ENCODE data around the gene ZNF710. TPM values are rescaled to one million over a fixed set of nuclear protein-coding genes. Genes with fewer than 3 reads are reported as not detected.

Gene ZNF710
- total RNA-seq, 1 donor, result 13.0 TPM

DNA sequence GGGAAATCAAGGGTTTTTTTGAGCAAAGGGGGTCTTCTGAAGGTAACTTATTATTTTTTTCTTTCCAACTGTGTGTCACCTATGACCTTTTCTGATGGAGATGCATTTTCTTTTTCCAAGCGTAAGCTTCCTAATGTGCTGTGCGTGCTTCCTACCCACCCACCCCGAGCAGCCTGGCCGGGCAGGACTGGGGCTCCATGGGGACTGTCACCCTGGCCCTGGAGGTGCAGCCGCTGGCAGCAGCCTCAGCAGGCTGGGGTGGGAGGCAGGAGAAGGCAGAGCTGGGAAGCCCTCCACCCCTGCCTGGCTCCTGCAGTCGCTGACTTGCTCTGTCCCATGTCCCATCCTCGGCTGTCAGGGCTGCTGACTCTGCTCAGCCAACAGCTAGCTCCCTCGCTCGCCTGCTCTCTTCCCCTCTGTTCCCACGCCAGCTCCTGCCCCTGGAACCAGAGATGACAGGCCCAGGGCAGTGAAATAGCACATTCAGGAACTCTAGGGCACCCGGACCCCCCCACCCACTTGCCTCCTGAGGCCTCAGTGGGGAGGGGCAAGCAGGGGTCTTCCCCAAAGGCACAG is 79.8 kb downstream of the ZNF710 start:
- no peak overlapping the region for H3K4me3 ChIP-seq (ENCODE audit: low read depth, low read length)
- DNase-seq (ENCODE audit: low read depth), result no peak
- TF ChIP-seq, protein P1, sequence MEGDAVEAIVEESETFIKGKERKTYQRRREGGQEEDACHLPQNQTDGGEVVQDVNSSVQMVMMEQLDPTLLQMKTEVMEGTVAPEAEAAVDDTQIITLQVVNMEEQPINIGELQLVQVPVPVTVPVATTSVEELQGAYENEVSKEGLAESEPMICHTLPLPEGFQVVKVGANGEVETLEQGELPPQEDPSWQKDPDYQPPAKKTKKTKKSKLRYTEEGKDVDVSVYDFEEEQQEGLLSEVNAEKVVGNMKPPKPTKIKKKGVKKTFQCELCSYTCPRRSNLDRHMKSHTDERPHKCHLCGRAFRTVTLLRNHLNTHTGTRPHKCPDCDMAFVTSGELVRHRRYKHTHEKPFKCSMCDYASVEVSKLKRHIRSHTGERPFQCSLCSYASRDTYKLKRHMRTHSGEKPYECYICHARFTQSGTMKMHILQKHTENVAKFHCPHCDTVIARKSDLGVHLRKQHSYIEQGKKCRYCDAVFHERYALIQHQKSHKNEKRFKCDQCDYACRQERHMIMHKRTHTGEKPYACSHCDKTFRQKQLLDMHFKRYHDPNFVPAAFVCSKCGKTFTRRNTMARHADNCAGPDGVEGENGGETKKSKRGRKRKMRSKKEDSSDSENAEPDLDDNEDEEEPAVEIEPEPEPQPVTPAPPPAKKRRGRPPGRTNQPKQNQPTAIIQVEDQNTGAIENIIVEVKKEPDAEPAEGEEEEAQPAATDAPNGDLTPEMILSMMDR (IDR thresholded peaks at IDR 0.05; ENCODE audit: insufficient read depth, low read depth, low read length), result no peak

DNA sequence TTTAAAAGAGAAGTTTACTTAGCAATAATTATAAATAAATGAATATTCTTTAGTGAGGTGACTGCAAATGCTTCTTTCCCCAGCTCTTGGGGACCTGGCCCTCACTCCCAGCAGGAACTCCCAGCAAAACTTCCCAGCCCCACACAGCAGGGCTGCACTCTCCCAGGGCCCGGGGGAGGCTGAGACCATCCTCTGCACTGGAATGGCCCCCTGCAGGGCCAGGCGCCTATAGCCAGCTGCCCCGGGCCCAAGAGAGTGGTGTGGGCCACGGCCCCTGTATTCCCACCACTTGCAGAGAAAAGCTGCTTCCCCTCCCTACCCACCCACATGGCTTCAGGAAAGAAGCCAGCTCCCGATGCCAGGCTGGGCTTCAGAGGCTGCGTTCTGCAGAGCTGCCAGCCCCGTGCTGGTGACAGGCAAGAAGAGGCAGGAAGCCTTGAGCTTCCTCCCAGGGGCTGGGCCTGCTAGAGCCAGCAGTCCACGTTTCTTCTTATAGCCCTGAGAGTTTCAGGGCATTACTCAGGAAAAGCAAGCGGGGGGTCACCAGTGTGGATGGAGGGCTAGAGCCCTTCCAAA is 81.1 kb downstream of the ZNF710 start:
- no peak overlapping the region for H3K4me3 ChIP-seq (ENCODE audit: low read depth, low read length)
- TF ChIP-seq, protein P1 (IDR thresholded peaks at IDR 0.05; ENCODE audit: insufficient read depth, low read depth, low read length), result no peak
- no peak for DNase-seq (ENCODE audit: low read depth)

DNA sequence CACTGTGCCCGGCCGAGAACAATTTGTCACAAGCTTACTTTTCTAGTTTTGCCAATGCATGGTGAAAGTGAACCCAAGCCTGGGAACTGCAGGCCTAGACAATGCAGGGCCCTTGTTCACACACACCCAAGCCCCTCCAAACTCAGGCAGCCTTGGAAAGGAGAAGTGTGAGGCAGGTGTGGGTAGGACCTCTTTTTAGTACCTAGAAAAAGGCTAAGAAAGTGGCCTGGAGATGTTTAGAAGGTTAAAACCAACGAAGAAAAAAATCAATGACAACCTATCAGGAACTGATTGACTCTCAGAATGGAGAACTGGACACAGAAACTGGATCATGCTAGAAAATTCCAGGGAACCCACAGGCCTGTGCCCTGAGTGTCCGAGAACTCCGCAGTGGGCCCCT is 82.3 kb downstream of the ZNF710 start:
- DNase-seq (ENCODE audit: low read depth), result no peak
- TF ChIP-seq, protein P1 (IDR thresholded peaks at IDR 0.05; ENCODE audit: insufficient read depth, low read depth, low read length), result no peak
- no peak overlapping the region for H3K4me3 ChIP-seq (ENCODE audit: low read depth, low read length)

DNA sequence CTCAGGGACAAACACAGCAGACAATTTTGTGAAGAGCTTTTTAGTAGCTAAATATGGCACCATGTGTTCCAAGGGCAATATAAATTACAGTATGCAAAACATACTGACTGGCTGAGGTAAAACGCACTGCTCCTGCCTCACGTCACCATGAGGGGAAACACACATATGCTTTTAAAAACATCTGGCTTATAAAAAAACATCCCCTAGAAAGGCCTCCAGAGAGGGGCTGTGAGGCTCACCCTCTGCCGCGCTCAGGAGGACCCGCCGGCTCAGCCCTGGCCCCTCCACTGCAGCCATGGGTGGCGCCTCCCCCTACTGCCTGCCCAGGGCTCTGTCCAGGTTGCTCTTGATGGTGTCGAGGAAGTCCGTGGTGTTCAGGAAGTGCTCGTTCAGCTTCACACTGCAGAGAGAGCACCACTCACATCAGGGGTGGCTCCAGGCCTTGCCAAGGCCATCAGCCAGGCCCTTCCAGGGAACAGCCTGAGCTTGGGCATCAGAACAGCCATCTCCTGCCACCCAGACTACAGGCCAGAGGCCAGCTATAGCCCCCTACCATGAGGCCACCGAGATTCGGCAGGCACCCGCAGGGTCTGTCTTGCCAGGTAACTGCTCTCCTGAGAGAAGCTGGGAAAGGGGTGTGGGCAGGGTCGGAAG is 83.0 kb downstream of the ZNF710 start:
- H3K4me3 ChIP-seq (ENCODE audit: low read depth, low read length), result no peak overlapping the region
- no peak for DNase-seq (ENCODE audit: low read depth)
- TF ChIP-seq, protein P1 (IDR thresholded peaks at IDR 0.05; ENCODE audit: insufficient read depth, low read depth, low read length), result no peak

DNA sequence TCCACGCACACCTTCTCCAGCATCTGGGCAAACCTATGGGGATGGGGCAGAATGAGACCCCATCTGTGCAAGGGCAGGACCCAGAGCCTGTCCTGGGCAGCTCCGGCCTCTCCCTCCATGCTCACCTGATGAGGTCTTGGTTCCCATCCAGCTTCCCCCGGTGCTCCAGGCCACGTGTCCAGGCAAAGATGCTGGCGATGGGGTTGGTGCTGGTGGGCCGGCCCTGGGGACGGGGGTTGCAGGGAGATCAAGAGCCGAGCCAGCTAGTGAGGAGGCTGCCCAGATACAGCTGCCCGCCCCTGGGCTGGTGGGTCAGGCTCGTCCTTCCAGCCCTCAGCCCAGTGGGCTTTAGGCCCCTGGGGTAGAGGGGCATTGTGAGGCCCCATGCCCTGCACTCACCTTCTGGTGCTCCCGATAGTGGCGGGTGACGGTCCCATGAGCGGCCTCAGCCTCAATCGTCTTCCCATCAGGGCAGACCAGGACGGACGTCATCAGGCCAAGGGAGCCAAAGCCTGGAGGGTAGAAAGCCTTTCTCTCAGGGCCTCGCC is 83.8 kb downstream of the ZNF710 start:
- DNase-seq (ENCODE audit: low read depth), result no peak
- H3K4me3 ChIP-seq (ENCODE audit: low read depth, low read length), result no peak overlapping the region
- TF ChIP-seq, protein P1 (IDR thresholded peaks at IDR 0.05; ENCODE audit: insufficient read depth, low read depth, low read length), result no peak

DNA sequence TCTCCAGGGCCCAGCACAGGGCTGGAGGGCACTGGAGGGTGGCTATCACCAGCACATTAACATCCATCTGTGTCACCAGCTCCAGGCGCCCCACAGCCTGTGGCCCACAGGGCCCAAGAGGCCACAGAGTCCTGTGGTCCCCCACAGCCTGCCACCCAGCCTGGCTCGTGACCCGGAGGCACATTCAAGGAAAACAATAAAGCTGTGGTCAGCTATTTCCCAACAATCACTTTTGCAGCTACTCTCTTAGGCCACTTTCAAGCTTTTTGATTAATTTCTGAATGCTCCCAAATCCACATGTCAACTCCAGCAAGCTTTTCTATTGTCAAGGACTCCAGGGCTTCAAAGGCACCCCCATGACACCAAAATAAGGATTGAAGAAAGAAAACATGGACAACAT is 84.4 kb downstream of the ZNF710 start:
- no peak overlapping the region for H3K4me3 ChIP-seq (ENCODE audit: low read depth, low read length)
- no peak for DNase-seq (ENCODE audit: low read depth)
- TF ChIP-seq, protein P1 (IDR thresholded peaks at IDR 0.05; ENCODE audit: insufficient read depth, low read depth, low read length), result no peak
